H1 (cell line): ENCODE results near the gene KIF5A. TPM values are rescaled to one million over a fixed set of nuclear protein-coding genes. Genes with fewer than 3 reads are reported as not detected.
A peak's percentile ranks its signal among the peaks of the same experiment; 100 is the strongest.

ENCODE experiments used
- CTBP2 ChIP-seq: IDR thresholded peaks from 2 replicates; pipeline ENCODE4 v1.7.0; 2011; ENCODE audit warnings: borderline replicate concordance, mild to moderate bottlenecking, moderate library complexity, mixed read lengths, low read length; ENCODE audit not compliant: insufficient read depth, insufficient read length
- EZH2 ChIP-seq: fragments of 200-600 bp; sonication (generic); IDR thresholded peaks from 2 replicates; pipeline ENCODE4 v1.7.1; 2012; ENCODE audit warnings: low read depth, mild to moderate bottlenecking, moderate library complexity, low read length, inconsistent platforms; ENCODE audit not compliant: severe bottlenecking
- KDM4A ChIP-seq: IDR thresholded peaks from one replicate; pipeline ENCODE4 v1.7.1; 2012; ENCODE audit warnings: low read depth, mild to moderate bottlenecking, moderate library complexity, low read length, inconsistent platforms; ENCODE audit not compliant: severe bottlenecking
- NANOG ChIP-seq: IDR thresholded peaks from 2 replicates; pipeline ENCODE4 v1.6.1; 2011; ENCODE audit warnings: low read length, low read depth, mild to moderate bottlenecking, inconsistent platforms; ENCODE audit not compliant: insufficient read depth, poor library complexity, severe bottlenecking
- RAD21 ChIP-seq, 2 experiments: IDR thresholded peaks in 1 of 2; conservative IDR thresholded peaks in 1 of 2; 2 replicates each; pipeline ENCODE4 v1.6.1; 2011; ENCODE audit warnings: low read depth in 2 of 2, low read length in 2 of 2, improper control_type of control experiment in 1 of 2, inconsistent platforms in 1 of 2, mild to moderate bottlenecking in 1 of 2, moderate library complexity in 1 of 2
- SP1 ChIP-seq: IDR thresholded peaks from 2 replicates; pipeline ENCODE4 v1.6.1; 2011; ENCODE audit warnings: low read depth, low read length
- USF2 ChIP-seq: IDR thresholded peaks from 2 replicates; pipeline ENCODE4 v1.6.1; 2011; ENCODE audit warnings: low read length, improper control_type of control experiment
- YY1 ChIP-seq: IDR thresholded peaks from 2 replicates; pipeline ENCODE4 v1.6.1; 2011; ENCODE audit warnings: low read depth, mild to moderate bottlenecking, low read length
- polyA plus RNA-seq, 7 experiments: library from polyadenylated mRNA; depleted of rRNA in 3 of 7; stranded (reverse) in 5 of 7; unstranded in 2 of 7; fragments of >200 nt in 5 of 7; fragments of 200-250 nt in 2 of 7; gene quantifications; 1 replicate in 5 of 7; 2 replicates in 1 of 7; 4 replicates in 1 of 7; pipeline versions ENCODE4 v1.2.1 to v1.2.3, GENCODE V29; 2011 to 2013; ENCODE audit warnings: missing spikeins in 2 of 7, mixed read lengths in 2 of 7
- total RNA-seq: library from RNA; stranded (reverse); fragmentation: NEBNext Ultra II Directional; extraction: Animal tissue kit (Norgen Biotek cat#: 25700); gene quantifications from 2 replicates; pipeline ENCODE4 v1.2.1, GENCODE V29; 2021

KIF5A gene
- total and polyA plus RNA-seq, 2 of the 8 experiments (the other 6 are each of a cell fraction or from before 2014, with no cell fraction given) = 10.7 to 21.9 TPM

DNA sequence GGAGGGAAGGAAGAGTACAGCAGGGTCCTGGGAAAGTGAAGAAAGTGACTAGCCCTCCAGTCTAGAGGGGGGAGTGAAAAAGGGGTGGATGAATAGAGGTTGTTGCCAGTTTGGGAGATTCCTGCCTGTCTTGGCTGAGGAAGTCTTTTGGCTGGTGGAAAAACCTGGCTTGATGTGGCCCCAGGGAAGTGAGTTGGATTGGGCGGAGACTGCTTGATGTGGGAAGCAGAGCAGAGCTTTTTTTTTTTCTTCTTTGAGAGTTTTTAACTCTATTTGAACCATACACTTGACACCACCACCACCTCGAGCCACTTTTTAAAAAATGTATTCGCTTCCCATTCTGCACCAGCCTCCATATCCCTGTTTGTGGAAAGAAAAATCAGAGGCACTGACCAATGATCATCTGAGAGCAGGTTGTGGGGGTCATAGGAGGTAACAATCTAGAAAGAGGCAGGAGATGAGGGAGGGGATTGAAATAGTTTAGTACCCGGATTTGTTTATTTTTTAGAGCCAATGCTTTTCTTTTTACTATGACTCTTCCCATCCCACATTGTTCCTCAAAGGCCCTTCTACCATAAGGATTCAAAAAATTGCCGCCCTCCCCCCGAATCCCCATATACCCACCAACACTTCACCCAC, 54.1 kb downstream of the KIF5A start (continued):
- TF ChIP-seq YY1 (0 out of 2 replicates have a peak, but pooled peaks have one; percentile 32), EZH2 (no peak), SP1 (peak; percentile 91), NANOG (peak; percentile 80), RAD21 (IDR thresholded peaks at IDR 0.05 in 1 of 2, conservative IDR thresholded peaks at IDR 0.05 in 1 of 2; ENCODE audit: low read depth in 2 of 2, low read length in 2 of 2) (no peak), CTBP2 (no peak), USF2 (no peak), KDM4A (no peak)
